ENCODE results near the gene MT1G.
"Not testable (repeated sequence)": the region's sequence is repeated elsewhere in the genome, so short reads cannot be mapped to it uniquely, and the experiment has no call there.

- TF ChIP-seq, protein P1, sequence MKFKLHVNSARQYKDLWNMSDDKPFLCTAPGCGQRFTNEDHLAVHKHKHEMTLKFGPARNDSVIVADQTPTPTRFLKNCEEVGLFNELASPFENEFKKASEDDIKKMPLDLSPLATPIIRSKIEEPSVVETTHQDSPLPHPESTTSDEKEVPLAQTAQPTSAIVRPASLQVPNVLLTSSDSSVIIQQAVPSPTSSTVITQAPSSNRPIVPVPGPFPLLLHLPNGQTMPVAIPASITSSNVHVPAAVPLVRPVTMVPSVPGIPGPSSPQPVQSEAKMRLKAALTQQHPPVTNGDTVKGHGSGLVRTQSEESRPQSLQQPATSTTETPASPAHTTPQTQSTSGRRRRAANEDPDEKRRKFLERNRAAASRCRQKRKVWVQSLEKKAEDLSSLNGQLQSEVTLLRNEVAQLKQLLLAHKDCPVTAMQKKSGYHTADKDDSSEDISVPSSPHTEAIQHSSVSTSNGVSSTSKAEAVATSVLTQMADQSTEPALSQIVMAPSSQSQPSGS (CRISPR knock-in tag; IDR thresholded peaks at IDR 0.05): not testable (repeated sequence)
- TF ChIP-seq PTBP1 (IDR thresholded peaks at IDR 0.05; ENCODE audit: low read depth, low read length): not testable (repeated sequence)
Measured at GRCh38 chr16:56671691-56672090, 3.8 kb upstream of the MT1G start.

All from K562 (cell line).